Thymus (tissue), 11 donors: Measurements from ENCODE around the gene DPF3. TPM values are rescaled to one million over a fixed set of nuclear protein-coding genes. Genes with fewer than 3 reads are reported as not detected.

Experiments
- DNase-seq, 9 donors: peaks; one replicate each; pipeline ENCODE4 v3.0.0-alpha.2; 2013; ENCODE audit warnings: low spot score in 9 of 9, low read depth in 6 of 9, missing footprints in 1 of 9
- H3K27ac ChIP-seq, 2 donors: one replicate each; pipeline ENCODE4 v1.5.1; 2013; ENCODE audit warnings: control low read depth in 1 of 2, low read depth in 1 of 2, low read length in 1 of 2, mild to moderate bottlenecking in 1 of 2, moderate library complexity in 1 of 2
- H3K27me3 ChIP-seq, 2 donors: one replicate each; pipeline ENCODE4 v1.5.1; 2013; ENCODE audit warnings: low read length in 1 of 2; ENCODE audit not compliant: control insufficient read depth in 2 of 2, insufficient read depth in 1 of 2
- H3K36me3 ChIP-seq, 2 donors: one replicate each; pipeline ENCODE4 v1.5.1; 2013; ENCODE audit warnings: low read length in 1 of 2, mild to moderate bottlenecking in 1 of 2, moderate library complexity in 1 of 2; ENCODE audit not compliant: control insufficient read depth in 2 of 2, insufficient read depth in 2 of 2
- H3K4me1 ChIP-seq, 2 donors: one replicate each; pipeline ENCODE4 v1.5.1; 2013; ENCODE audit warnings: low read length in 2 of 2; ENCODE audit not compliant: control insufficient read depth in 2 of 2, insufficient read depth in 2 of 2
- H3K4me3 ChIP-seq, 2 donors: one replicate each; pipeline ENCODE4 v1.5.1; 2013; ENCODE audit warnings: low read length in 2 of 2, control low read depth in 1 of 2, mild to moderate bottlenecking in 1 of 2
- H3K9me3 ChIP-seq, 2 donors: one replicate each; pipeline ENCODE4 v1.5.1; 2013; ENCODE audit warnings: low read length in 1 of 2, mild to moderate bottlenecking in 1 of 2; ENCODE audit not compliant: control insufficient read depth in 2 of 2, insufficient read depth in 1 of 2
- WGBS: extraction: QIAGEN DNeasy Blood & Tissue Kit; methylation state at CpG from one replicate; pipeline ENCODE4 v1.1.7; 2013; 5-methylcytosine and 5-hydroxymethylcytosine counted together
- polyA plus RNA-seq: library from polyadenylated mRNA; stranded (reverse); fragments of 200-250 nt; gene quantifications from one replicate; pipeline ENCODE4 v1.2.3, GENCODE V29; 2013
- total RNA-seq: library from RNA; stranded (reverse); fragments of 120-200 nt; gene quantifications from one replicate; pipeline ENCODE4 v1.2.4, GENCODE V29; 2013
- donor health status: healthy.

Gene DPF3
- total and polyA plus RNA-seq, 2 donors, result 0.46 to 1.6 TPM

DNA sequence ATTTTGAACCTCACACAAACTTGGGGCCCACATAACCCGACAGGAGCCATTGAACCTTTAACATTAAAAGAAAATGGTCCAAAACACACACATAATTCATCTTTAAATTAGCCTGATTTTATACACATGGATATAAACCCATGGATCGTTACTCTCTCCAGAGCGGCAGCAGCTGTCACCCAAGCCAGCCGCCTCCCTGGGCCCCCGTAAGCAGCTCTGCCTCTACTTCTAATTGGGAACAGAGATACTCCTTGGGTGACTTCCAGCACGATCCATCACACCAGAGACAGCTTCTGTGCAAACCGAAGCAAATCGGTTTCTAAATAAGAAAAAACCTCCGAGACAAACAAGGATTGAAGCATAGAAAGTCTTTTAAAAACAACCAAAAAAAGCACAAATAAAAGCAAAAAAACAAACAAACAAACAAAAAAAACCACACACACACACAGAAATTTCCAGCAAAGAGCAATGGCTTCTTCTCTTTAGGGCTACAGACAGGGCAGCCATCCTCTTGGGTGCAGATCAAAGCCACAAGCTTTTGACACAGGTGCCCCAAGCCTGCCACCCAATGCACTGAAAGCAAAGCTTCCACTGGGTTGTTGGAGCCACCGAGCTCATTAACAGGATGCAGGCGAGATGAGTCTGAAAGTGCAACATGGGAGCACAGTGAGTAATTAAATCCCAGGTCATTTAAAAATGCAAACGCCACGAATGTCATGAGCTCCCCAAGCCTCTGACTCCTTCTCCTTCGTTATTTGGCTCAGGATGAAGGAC lies 156.9 kb downstream of the DPF3 start:
- H3K27ac ChIP-seq, result no peak overlapping the region
- DNase-seq, result peak in 1 of 9 donors; percentile 47
- no peak overlapping the region for H3K4me3 ChIP-seq
- no peaks in the 10 kb centered on the region for H3K4me1 ChIP-seq
- no peaks in the 10 kb centered on the region for H3K9me3 ChIP-seq
- H3K27me3 ChIP-seq, result no peaks in the 10 kb centered on the region
- 89% methylated on average over 14 of the region's 14 CpGs for WGBS
- no peaks in the 10 kb centered on the region for H3K36me3 ChIP-seq

GRCh38 chr14:72736308-72736707 lies 157.6 kb downstream of the DPF3 start:
- Histone ChIP-seq H3K36me3 (no peaks in the 10 kb centered on the region), H3K27me3 (no peaks in the 10 kb centered on the region), H3K4me3 (no peak overlapping the region), H3K4me1 (no peaks in the 10 kb centered on the region), H3K27ac (no peak overlapping the region), H3K9me3 (no peaks in the 10 kb centered on the region)
- DNase-seq, result no peak
- 95% methylated on average over 3 of the region's 3 CpGs for WGBS

GRCh38 chr14:72732022-72732780 lies 161.7 kb downstream of the DPF3 start:
- WGBS, result 89% methylated on average over 16 of the region's 16 CpGs
- DNase-seq, result no peak
- Histone ChIP-seq H3K9me3 (no peaks in the 10 kb centered on the region), H3K27ac (no peak overlapping the region), H3K4me1 (no peaks in the 10 kb centered on the region), H3K36me3 (no peaks in the 10 kb centered on the region), H3K27me3 (no peaks in the 10 kb centered on the region), H3K4me3 (no peak overlapping the region)

DNA sequence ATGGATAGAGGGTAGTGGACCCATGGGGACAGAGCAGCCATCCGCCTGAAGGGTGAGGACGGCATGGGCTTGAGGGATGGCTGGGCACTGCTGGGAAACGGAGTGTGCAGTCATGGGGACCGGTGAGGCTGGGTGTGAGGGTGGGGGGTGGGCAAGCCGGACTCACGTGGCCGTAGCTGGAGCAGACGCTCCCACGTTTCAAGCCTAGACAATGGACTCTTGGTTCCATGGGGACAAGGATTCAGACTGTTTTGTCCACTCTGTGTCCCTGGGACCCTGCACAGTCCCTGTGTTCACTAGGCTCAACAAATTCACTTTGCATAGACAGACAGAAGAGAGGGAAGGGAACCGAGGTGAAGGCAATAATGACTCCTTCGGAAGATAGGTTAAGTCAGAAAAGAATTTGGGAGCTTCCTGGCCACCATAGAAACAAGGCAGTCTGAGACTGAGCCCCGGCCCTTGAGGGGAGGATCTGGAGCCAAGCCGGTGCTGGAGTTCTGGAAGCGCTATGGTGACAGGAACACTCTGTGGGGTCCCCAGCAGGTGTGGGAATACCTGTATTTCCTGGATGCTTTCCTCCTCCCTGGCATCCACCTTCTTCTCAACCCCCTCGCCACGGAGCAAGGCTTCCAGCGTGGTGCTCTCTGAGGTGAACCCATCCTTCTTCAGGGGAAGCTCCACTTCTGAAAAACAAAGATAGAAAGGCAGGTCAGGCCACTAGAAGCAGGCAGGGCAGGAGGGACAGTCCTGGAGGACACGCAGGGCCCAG lies 162.5 kb downstream of the DPF3 start:
- 94% methylated on average over 18 of the region's 18 CpGs for WGBS

GRCh38 chr14:72730468-72730867 lies 163.4 kb downstream of the DPF3 start:
- Histone ChIP-seq H3K36me3 (no peaks in the 10 kb centered on the region), H3K27me3 (no peaks in the 10 kb centered on the region), H3K4me1 (no peaks in the 10 kb centered on the region), H3K4me3 (no peak overlapping the region), H3K27ac (no peak overlapping the region), H3K9me3 (no peaks in the 10 kb centered on the region)
- WGBS, result 98% methylated on average over 4 of the region's 4 CpGs
- no peak for DNase-seq

More for the DNA sequence above, 162.5 kb downstream of the DPF3 start:
- H3K4me3 ChIP-seq, result no peak overlapping the region
- no peak for DNase-seq
- no peaks in the 10 kb centered on the region for H3K9me3 ChIP-seq
- H3K4me1 ChIP-seq, result no peaks in the 10 kb centered on the region
- H3K27ac ChIP-seq, result no peak overlapping the region
- no peaks in the 10 kb centered on the region for H3K27me3 ChIP-seq
- H3K36me3 ChIP-seq, result no peaks in the 10 kb centered on the region

DNA sequence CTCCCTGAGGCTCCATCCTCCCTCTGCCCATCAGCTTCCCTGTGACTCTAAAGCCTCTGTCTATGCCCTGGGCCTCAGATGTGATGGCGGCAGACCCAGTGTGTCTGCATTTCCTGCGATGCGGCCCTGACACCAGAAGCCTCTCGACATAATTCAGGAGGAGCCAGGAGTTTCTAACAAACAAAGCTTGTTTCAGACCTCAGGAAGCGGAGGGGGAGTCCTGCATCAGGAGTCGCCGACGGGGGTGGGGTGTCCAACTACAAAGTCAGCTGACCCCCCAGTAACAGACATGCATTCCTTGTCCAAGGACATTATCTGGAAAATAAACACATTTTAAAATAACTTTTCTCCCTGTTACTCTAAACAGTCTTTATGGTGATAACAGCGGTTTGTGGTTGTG lies 167.5 kb downstream of the DPF3 start:
- Histone ChIP-seq H3K27me3 (no peaks in the 10 kb centered on the region), H3K4me1 (peaks cover 0 to 4% of the 10 kb centered on the region in 2 donors), H3K4me3 (no peak overlapping the region), H3K27ac (no peak overlapping the region), H3K9me3 (no peaks in the 10 kb centered on the region), H3K36me3 (no peaks in the 10 kb centered on the region)
- DNase-seq, result no peak
- WGBS, result 85% methylated on average over 9 of the region's 9 CpGs

- 75% methylated on average over 6 of the region's 6 CpGs for WGBS
Measured at GRCh38 chr14:72723858-72724530, 169.9 kb downstream of the DPF3 start.

GRCh38 chr14:72722201-72722785 lies 171.6 kb downstream of the DPF3 start:
- WGBS, result 98% methylated on average over 11 of the region's 11 CpGs
- no peaks in the 10 kb centered on the region for H3K36me3 ChIP-seq
- no peaks in the 10 kb centered on the region for H3K9me3 ChIP-seq
- no peaks in the 10 kb centered on the region for H3K27me3 ChIP-seq
- H3K4me1 ChIP-seq, result peaks cover 0 to 4% of the 10 kb centered on the region in 2 donors
- H3K27ac ChIP-seq, result no peak overlapping the region
- H3K4me3 ChIP-seq, result no peak overlapping the region
- no peak for DNase-seq

More at GRCh38 chr14:72723858-72724530, 169.9 kb downstream of the DPF3 start:
- DNase-seq, result no peak
- H3K4me1 ChIP-seq, result peaks cover 0 to 4% of the 10 kb centered on the region in 2 donors
- no peak overlapping the region for H3K4me3 ChIP-seq
- no peak overlapping the region for H3K27ac ChIP-seq
- H3K9me3 ChIP-seq, result no peaks in the 10 kb centered on the region
- no peaks in the 10 kb centered on the region for H3K36me3 ChIP-seq
- no peaks in the 10 kb centered on the region for H3K27me3 ChIP-seq
